SH-SY5Y (cell line): ENCODE measurements around the gene TTLL8.

Experiments
- GATA2 ChIP-seq: IDR thresholded peaks from 2 replicates; pipeline ENCODE4 v1.6.1; 2011; ENCODE audit warnings: mild to moderate bottlenecking, low read depth, low read length
- GATA3 ChIP-seq: IDR thresholded peaks from 2 replicates; pipeline ENCODE4 v1.6.1; 2011; ENCODE audit warnings: low read depth, mild to moderate bottlenecking, low read length, moderate library complexity

DNA sequence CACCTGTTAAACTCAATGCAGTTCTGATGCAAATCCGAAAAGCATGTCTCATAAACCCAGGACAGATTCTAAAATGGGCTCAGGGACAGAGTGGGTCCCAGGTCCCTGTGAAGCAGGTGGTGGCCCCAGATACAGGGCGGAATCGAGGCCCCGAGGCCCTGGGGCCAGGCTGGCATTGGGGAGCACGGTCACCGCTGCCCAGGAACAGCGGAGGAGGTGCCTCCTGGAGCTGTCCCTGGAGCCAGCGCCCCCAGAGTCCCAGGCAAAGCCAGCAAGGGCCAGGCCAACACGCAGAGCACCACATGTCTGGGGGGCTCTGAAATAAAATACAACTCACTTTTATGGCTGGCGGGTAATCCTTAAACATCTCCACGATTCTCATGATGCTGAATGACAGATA, 10.0 kb upstream of the TTLL8 start:
- TF ChIP-seq GATA2 (no peak), GATA3 (no peak)
